Right lobe of liver (tissue), 6 donors: ENCODE results near the gene MED31. TPM values are rescaled to one million over a fixed set of nuclear protein-coding genes. Genes with fewer than 3 reads are reported as not detected.
A peak's percentile ranks its signal among the peaks of the same experiment; 100 is the strongest.
"Not testable (repeated sequence)": the region's sequence is repeated elsewhere in the genome, so short reads cannot be mapped to it uniquely, and the experiment has no call there.

Experiments used
- ATAC-seq, 4 donors: fragments of 200-7000 bp; cut with Tn5 transposase; one replicate each; pipeline ENCODE4 v1.9.1; 2020; ENCODE audit warnings: mild to moderate bottlenecking in 4 of 4, moderate library complexity in 4 of 4
- DNase-seq, 3 donors: peaks; one replicate each; pipeline ENCODE4 v3.0.0-alpha.2; 2020
- H3K27ac ChIP-seq, 3 donors: fragments of 200-600 bp; one replicate each; pipeline ENCODE4 v1.8.0; 2022
- H3K27me3 ChIP-seq, 2 donors: fragments of 200-600 bp; one replicate each; pipeline ENCODE4 v1.8.0; 2022
- H3K36me3 ChIP-seq, 4 donors: fragments of 200-600 bp; sonication (generic) in 1 of 4; one replicate each; pipeline versions ENCODE4 v1.5.1 to v1.8.0; 2017 to 2022; ENCODE audit warnings: control low read depth in 1 of 4
- H3K4me1 ChIP-seq, 4 donors: fragments of 200-600 bp; sonication (generic) in 1 of 4; one replicate each; pipeline versions ENCODE4 v1.5.1 to v1.8.0; 2017 to 2022; ENCODE audit warnings: control low read depth in 1 of 4
- H3K4me3 ChIP-seq, 3 donors: fragments of 200-600 bp; one replicate each; pipeline ENCODE4 v1.8.0; 2022
- H3K9me3 ChIP-seq, 4 donors: fragments of 200-600 bp; sonication (generic) in 1 of 4; one replicate each; pipeline versions ENCODE4 v1.5.1 to v1.8.0; 2017 to 2022; ENCODE audit warnings: control low read depth in 1 of 4
- CTCF ChIP-seq, 4 donors: fragments of 200-600 bp in 3 of 4; fragments of 450-650 bp in 1 of 4; IDR thresholded peaks; one replicate each; pipeline versions ENCODE4 v1.5.1 to v1.8.0; 2016 to 2022; ENCODE audit warnings: antibody characterized with exemption in 4 of 4, mild to moderate bottlenecking in 2 of 4
- POLR2A ChIP-seq: fragments of 450-650 bp; IDR thresholded peaks from one replicate; pipeline ENCODE4 v1.6.1; 2017; ENCODE audit warnings: antibody characterized with exemption, mild to moderate bottlenecking
- WGBS: methylation state at CpG from one replicate; pipeline ENCODE4 v1.1.6; 2018; ENCODE audit warnings: low coverage, low lambda C conversion rate; ENCODE audit not compliant: insufficient coverage; ENCODE audit errors: missing lambda C conversion rate; 5-methylcytosine and 5-hydroxymethylcytosine counted together
- intact Hi-C, 2 donors: fragments of 100-400 bp; cut with DNase I; formaldehyde crosslinking; loops; one replicate each; pipeline versions ENCODE4 v1.11.2 to v1.14.1; 2022
- microRNA-seq, 2 donors: library from miRNA; unstranded; fragments of <30 nt; microRNA quantifications; one replicate each; pipeline ENCODE4, GENCODE V29; 2019 to 2020
- small RNA-seq, 2 experiments: library from RNA; depleted of rRNA; stranded (forward); fragments of <200 nt; gene quantifications; one replicate each; pipeline ENCODE3, GENCODE V24; 2016
- total RNA-seq, 6 experiments: library from RNA; depleted of rRNA in 2 of 6; stranded (reverse); fragments of >200 nt in 2 of 6; fragmentation: NEBNext Ultra II Directional in 3 of 6; extraction: Animal tissue kit (Norgen Biotek cat#: 25700) in 3 of 6; gene quantifications; one replicate each; pipeline versions ENCODE4 v1.1.0 to v1.2.4, GENCODE V29; 2016 to 2023
- donor health status: DM: no; HTN: yes; CAD: no.
- donor health status: DM: no; HTN: no; CAD: no.
- donor health status: DM: no; HTN: no; CAD: no.
- donor health status: DM: no; HTN: yes; CAD: no.
- donor health status: DM: no; HTN: yes; CAD: no.

The MED31 gene
- total RNA-seq, 6 experiments from 2014 or later, result 3.5 to 10.7 (median 7.4) TPM

- H3K9me3 ChIP-seq, result no peaks in the 10 kb centered on the region
- intact Hi-C loops, result no loop called here
- TF ChIP-seq POLR2A, result no peak
- TF ChIP-seq CTCF (IDR thresholded peaks at IDR 0.05), result no peak
- H3K36me3 ChIP-seq, result peaks cover 0 to 12% (median 3%) of the 10 kb centered on the region in 4 donors
- WGBS, result 13% methylated on average over 1 of the region's 1 CpG
- no peak overlapping the region for H3K27ac ChIP-seq
- H3K4me3 ChIP-seq, result no peak overlapping the region
- H3K4me1 ChIP-seq, result peaks cover 0 to 24% (median 6%) of the 10 kb centered on the region in 4 donors
- no peaks in the 10 kb centered on the region for H3K27me3 ChIP-seq
- DNase-seq (no peak), ATAC-seq (peak; percentile 50 to 60 (median 56))
Measured at GRCh38 chr17:6597727-6598126, 53.7 kb downstream of the MED31 start.

- intact Hi-C loops, result no loop called here
- no peak for TF ChIP-seq POLR2A
- TF ChIP-seq CTCF (IDR thresholded peaks at IDR 0.05), result no peak
- no peak for DNase-seq
- 95% methylated on average over 4 of the region's 4 CpGs for WGBS
- Histone ChIP-seq H3K9me3 (no peaks in the 10 kb centered on the region), H3K4me3 (no peak overlapping the region), H3K4me1 (peaks cover 0 to 24% (median 6%) of the 10 kb centered on the region in 4 donors), H3K27ac (no peak overlapping the region), H3K36me3 (peaks cover 0 to 12% (median 3%) of the 10 kb centered on the region in 4 donors), H3K27me3 (no peaks in the 10 kb centered on the region)
- ATAC-seq, result no peak
Measured at GRCh38 chr17:6596941-6597340, 54.5 kb downstream of the MED31 start.

GRCh38 chr17:6596511-6596910 lies 54.9 kb downstream of the MED31 start:
- no peak overlapping the region for H3K4me3 ChIP-seq
- peaks cover 0 to 24% (median 6%) of the 10 kb centered on the region in 4 donors for H3K4me1 ChIP-seq
- no peaks in the 10 kb centered on the region for H3K9me3 ChIP-seq
- no peak for TF ChIP-seq CTCF (IDR thresholded peaks at IDR 0.05)
- no peak for TF ChIP-seq POLR2A
- H3K36me3 ChIP-seq, result peaks cover 0 to 12% (median 3%) of the 10 kb centered on the region in 4 donors
- intact Hi-C loops, result no loop called here
- 75% methylated on average over 2 of the region's 2 CpGs for WGBS
- DNase-seq, result no peak
- no peak overlapping the region for H3K27ac ChIP-seq
- no peak for ATAC-seq
- H3K27me3 ChIP-seq, result no peaks in the 10 kb centered on the region

GRCh38 chr17:6596081-6596480 lies 55.3 kb downstream of the MED31 start:
- 100% methylated on average over 2 of the region's 7 CpGs for WGBS
- Histone ChIP-seq H3K9me3 (no peaks in the 10 kb centered on the region), H3K27ac (no peak overlapping the region), H3K36me3 (peaks cover 0 to 12% (median 3%) of the 10 kb centered on the region in 4 donors), H3K4me1 (peaks cover 0 to 24% (median 6%) of the 10 kb centered on the region in 4 donors), H3K27me3 (no peaks in the 10 kb centered on the region), H3K4me3 (no peak overlapping the region)
- intact Hi-C loops, result no loop called here
- TF ChIP-seq POLR2A, result no peak
- no peak for TF ChIP-seq CTCF (IDR thresholded peaks at IDR 0.05)
- ATAC-seq, result no peak
- no peak for DNase-seq

- H3K27me3 ChIP-seq, DNase-seq, intact Hi-C loops, ATAC-seq, H3K9me3 ChIP-seq, H3K27ac ChIP-seq, H3K4me3 ChIP-seq: not testable (repeated sequence)
- H3K4me1 ChIP-seq, result peaks cover 0 to 11% (median 5%) of the 10 kb centered on the region in 4 donors
- WGBS, result 100% methylated on average over 2 of the region's 14 CpGs
- H3K36me3 ChIP-seq, result peaks cover 0 to 24% (median 10%) of the 10 kb centered on the region in 4 donors
Measured at GRCh38 chr17:6593371-6593770, 58.0 kb downstream of the MED31 start.

Small RNA genes within 50 kb of the gene (microRNA-seq; reads per million reads assigned to microRNA genes)
- gene MIR4520-1, result 0 reads per million in 2 donors
- 0 reads per million in 2 donors for gene MIR4520-2

Small RNA genes within 50 kb of the gene (small RNA-seq; reads per million reads assigned to genes)
- gene MIR4520-1 (0 reads per million in 2 experiments), gene RNA5SP435 (2.7 to 5.9 reads per million in 2 experiments)

Other genes starting within 250 kb of the MED31 start
- gene AIPL1, start 216.5 kb downstream of the MED31 start, total RNA-seq, result not detected
- under 1 TPM in 2 of 6 experiments, not detected in 4; 0.18 to 0.37 TPM for gene PIMREG, start 207.2 kb downstream of the MED31 start, total RNA-seq
- 1 to 10 TPM in 5 of 6 experiments, under 1 TPM in 1; 0.91 to 3.8 (median 1.2) TPM for gene PITPNM3, start 95.0 kb downstream of the MED31 start, total RNA-seq
- gene KIAA0753, start 10.9 kb downstream of the MED31 start, total RNA-seq, result 1 to 10 TPM; 3.7 to 6.5 (median 4.9) TPM
- 100 to 1,000 TPM in 2 of 6 experiments, 10 to 100 TPM in 4; 50.4 to 204 (median 72.1) TPM for gene TXNDC17, start 10.5 kb downstream of the MED31 start, total RNA-seq
- 1 to 10 TPM; 1.2 to 4.0 (median 1.9) TPM for gene C17orf100, start 157 bp upstream of the MED31 start, total RNA-seq
- gene SLC13A5, start 61.8 kb upstream of the MED31 start, total RNA-seq, result 100 to 1,000 TPM; 142 to 383 (median 264) TPM
- 10 to 100 TPM; 15.9 to 76.8 (median 42.7) TPM for gene XAF1, start 104.4 kb upstream of the MED31 start, total RNA-seq
- 1 to 10 TPM in 1 of 6 experiments, under 1 TPM in 4, not detected in 1; 0.33 to 1.2 (median 0.49) TPM for gene FBXO39, start 124.6 kb upstream of the MED31 start, total RNA-seq
- not detected for gene TEKT1, start 180.1 kb upstream of the MED31 start, total RNA-seq